HepG2 (cell line): ENCODE data around the gene GMPPA. TPM values are rescaled to one million over a fixed set of nuclear protein-coding genes. Genes with fewer than 3 reads are reported as not detected.
A peak's percentile ranks its signal among the peaks of the same experiment; 100 is the strongest.

Experiments used
- HDAC6 ChIP-seq: fragments of 200-600 bp; sonication (generic); IDR thresholded peaks from 2 replicates; pipeline ENCODE4 v1.7.0; 2017; ENCODE audit warnings: mild to moderate bottlenecking, antibody characterized with exemption, low read length, low read depth
- HNRNPK ChIP-seq: fragments of 200-400 bp; formaldehyde crosslinking; IDR thresholded peaks from 2 replicates; pipeline ENCODE4 v1.6.1; 2018; ENCODE audit warnings: low read length, low read depth, moderate library complexity, mild to moderate bottlenecking; ENCODE audit not compliant: poor library complexity, severe bottlenecking
- HOXA3 ChIP-seq: sonication (generic); formaldehyde crosslinking; IDR thresholded peaks from 2 replicates; pipeline ENCODE4 v1.5.0; 2020; ENCODE audit warnings: missing genetic modification reagents
- HOXA5 ChIP-seq: sonication (generic); formaldehyde crosslinking; IDR thresholded peaks from 2 replicates; pipeline ENCODE4 v1.4.0; 2020; ENCODE audit warnings: missing genetic modification reagents
- MTF1 ChIP-seq: sonication (generic); formaldehyde crosslinking; IDR thresholded peaks from 2 replicates; pipeline ENCODE4 v1.5.0; 2020; ENCODE audit warnings: missing genetic modification reagents
- PLRG1 ChIP-seq: fragments of 450-650 bp; conservative IDR thresholded peaks from 2 replicates; pipeline ENCODE4 v1.6.1; 2016
- SOX13 ChIP-seq, 3 experiments: fragments of 450-650 bp in 1 of 3; sonication (generic) in 1 of 3; formaldehyde crosslinking in 1 of 3; IDR thresholded peaks in 2 of 3; conservative IDR thresholded peaks in 1 of 3; 2 replicates each; pipeline versions ENCODE4 v1.5.0 to v1.6.1; 2016 to 2020; ENCODE audit warnings: antibody characterized with exemption in 1 of 3, mild to moderate bottlenecking in 1 of 3, missing compliant biosample characterization in 1 of 3, missing genetic modification reagents in 1 of 3, moderate library complexity in 1 of 3
- ZFP41 ChIP-seq: sonication (generic); formaldehyde crosslinking; IDR thresholded peaks from 2 replicates; pipeline ENCODE4 v1.4.0; 2020; ENCODE audit warnings: mild to moderate bottlenecking, missing genetic modification reagents, borderline replicate concordance
- ZNF234 ChIP-seq: sonication (generic); formaldehyde crosslinking; conservative IDR thresholded peaks from 2 replicates; pipeline ENCODE4 v1.5.1; 2020; ENCODE audit warnings: mild to moderate bottlenecking, missing genetic modification reagents
- ZNF562 ChIP-seq: sonication (generic); formaldehyde crosslinking; IDR thresholded peaks from 2 replicates; pipeline ENCODE4 v1.8.0; 2022; ENCODE audit warnings: missing genetic modification reagents, borderline replicate concordance
- polyA plus RNA-seq, 8 experiments: library from polyadenylated mRNA; depleted of rRNA in 3 of 8; stranded (reverse) in 7 of 8; unstranded in 1 of 8; fragments of >200 nt; fragmentation: Illumina TruSeq in 4 of 8; extraction: Trizol in 4 of 8; gene quantifications; 2 replicates each; pipeline versions ENCODE4 v1.2.1 to v1.2.3, GENCODE V29; 2011 to 2016; ENCODE audit warnings: low read depth in 4 of 8, missing spikeins in 1 of 8, mixed read lengths in 1 of 8; ENCODE audit not compliant: insufficient read depth in 1 of 8
- total RNA-seq, 5 experiments: library from RNA; depleted of rRNA; stranded (reverse); fragments of >200 nt; fragmentation: Illumina TruSeq; extraction: Trizol; gene quantifications; 2 replicates each; pipeline ENCODE4 v1.2.3, GENCODE V29; 2016; ENCODE audit warnings: low read depth in 1 of 5
- TF ChIP-seq, protein P1 (sequence below): IDR thresholded peaks from 2 replicates; pipeline ENCODE4 v1.6.1; 2016; ENCODE audit warnings: low read depth, missing genetic modification reagents, missing compliant biosample characterization
- TF ChIP-seq, protein P2 (sequence below): sonication (generic); formaldehyde crosslinking; IDR thresholded peaks from 2 replicates; pipeline ENCODE4 v1.9.0; 2021; ENCODE audit warnings: missing genetic modification reagents, borderline replicate concordance
- TF ChIP-seq, protein P3 (sequence below): sonication (generic); formaldehyde crosslinking; IDR thresholded peaks from 2 replicates; pipeline ENCODE4 v1.4.0; 2020; ENCODE audit warnings: mild to moderate bottlenecking, missing genetic modification reagents
- TF ChIP-seq, protein P4 (sequence below), 2 experiments: sonication (generic) in 1 of 2; formaldehyde crosslinking in 1 of 2; IDR thresholded peaks; 2 replicates each; pipeline versions ENCODE4 v1.5.1 to v1.6.1; 2011 to 2020; ENCODE audit warnings: borderline replicate concordance in 1 of 2, low read depth in 1 of 2, low read length in 1 of 2, mild to moderate bottlenecking in 1 of 2, missing genetic modification reagents in 1 of 2, moderate library complexity in 1 of 2
- TF ChIP-seq, protein P5 (sequence below): sonication (generic); formaldehyde crosslinking; IDR thresholded peaks from 2 replicates; pipeline ENCODE4 v1.8.1; 2023; ENCODE audit warnings: mild to moderate bottlenecking, inconsistent platforms, moderate library complexity, missing genetic modification reagents, borderline replicate concordance
- TF ChIP-seq, protein P6 (sequence below): sonication (generic); IDR thresholded peaks from 2 replicates; pipeline ENCODE4 v1.6.1; 2016; ENCODE audit warnings: low read depth, borderline replicate concordance

The GMPPA gene
- total and polyA plus RNA-seq, 2 of the 13 experiments (the other 11 are each of a cell fraction or from before 2014, with no cell fraction given) = 81.1 to 106 TPM

DNA sequence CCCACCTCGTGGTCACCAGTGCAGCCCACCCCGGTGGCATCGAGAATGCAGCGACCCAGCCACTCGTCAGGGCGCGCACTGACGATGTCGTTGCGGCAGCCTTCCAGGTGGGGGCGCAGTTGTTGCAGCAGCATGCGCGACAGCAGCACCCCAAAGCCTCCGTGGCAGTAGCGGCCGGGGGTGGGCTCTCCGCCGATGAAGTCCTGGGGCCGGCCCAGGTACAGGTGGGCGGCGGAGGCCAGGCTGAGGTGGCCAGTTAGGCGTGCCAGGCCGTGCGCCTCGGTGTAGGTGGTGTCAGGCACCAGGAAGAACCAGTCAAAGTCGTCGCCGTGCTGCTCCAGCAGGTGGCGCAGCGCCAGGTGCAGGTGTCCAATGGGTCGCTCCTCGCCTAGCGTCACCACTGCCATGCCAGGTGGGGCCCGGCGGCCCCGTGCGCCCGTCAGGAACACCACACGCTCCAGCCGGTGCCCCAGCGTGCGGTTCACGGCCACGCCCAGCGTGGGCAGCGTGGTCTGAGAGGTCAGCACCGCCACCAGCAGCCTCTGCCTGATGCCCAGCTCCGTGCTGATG is 43.0 kb downstream of the GMPPA start (continued):
- TF ChIP-seq, protein P1, sequence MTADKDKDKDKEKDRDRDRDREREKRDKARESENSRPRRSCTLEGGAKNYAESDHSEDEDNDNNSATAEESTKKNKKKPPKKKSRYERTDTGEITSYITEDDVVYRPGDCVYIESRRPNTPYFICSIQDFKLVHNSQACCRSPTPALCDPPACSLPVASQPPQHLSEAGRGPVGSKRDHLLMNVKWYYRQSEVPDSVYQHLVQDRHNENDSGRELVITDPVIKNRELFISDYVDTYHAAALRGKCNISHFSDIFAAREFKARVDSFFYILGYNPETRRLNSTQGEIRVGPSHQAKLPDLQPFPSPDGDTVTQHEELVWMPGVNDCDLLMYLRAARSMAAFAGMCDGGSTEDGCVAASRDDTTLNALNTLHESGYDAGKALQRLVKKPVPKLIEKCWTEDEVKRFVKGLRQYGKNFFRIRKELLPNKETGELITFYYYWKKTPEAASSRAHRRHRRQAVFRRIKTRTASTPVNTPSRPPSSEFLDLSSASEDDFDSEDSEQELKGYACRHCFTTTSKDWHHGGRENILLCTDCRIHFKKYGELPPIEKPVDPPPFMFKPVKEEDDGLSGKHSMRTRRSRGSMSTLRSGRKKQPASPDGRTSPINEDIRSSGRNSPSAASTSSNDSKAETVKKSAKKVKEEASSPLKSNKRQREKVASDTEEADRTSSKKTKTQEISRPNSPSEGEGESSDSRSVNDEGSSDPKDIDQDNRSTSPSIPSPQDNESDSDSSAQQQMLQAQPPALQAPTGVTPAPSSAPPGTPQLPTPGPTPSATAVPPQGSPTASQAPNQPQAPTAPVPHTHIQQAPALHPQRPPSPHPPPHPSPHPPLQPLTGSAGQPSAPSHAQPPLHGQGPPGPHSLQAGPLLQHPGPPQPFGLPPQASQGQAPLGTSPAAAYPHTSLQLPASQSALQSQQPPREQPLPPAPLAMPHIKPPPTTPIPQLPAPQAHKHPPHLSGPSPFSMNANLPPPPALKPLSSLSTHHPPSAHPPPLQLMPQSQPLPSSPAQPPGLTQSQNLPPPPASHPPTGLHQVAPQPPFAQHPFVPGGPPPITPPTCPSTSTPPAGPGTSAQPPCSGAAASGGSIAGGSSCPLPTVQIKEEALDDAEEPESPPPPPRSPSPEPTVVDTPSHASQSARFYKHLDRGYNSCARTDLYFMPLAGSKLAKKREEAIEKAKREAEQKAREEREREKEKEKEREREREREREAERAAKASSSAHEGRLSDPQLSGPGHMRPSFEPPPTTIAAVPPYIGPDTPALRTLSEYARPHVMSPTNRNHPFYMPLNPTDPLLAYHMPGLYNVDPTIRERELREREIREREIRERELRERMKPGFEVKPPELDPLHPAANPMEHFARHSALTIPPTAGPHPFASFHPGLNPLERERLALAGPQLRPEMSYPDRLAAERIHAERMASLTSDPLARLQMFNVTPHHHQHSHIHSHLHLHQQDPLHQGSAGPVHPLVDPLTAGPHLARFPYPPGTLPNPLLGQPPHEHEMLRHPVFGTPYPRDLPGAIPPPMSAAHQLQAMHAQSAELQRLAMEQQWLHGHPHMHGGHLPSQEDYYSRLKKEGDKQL (CRISPR knock-in tag) = no peak; the same call in 1 of the 2 replicates
- TF ChIP-seq, protein P2, sequence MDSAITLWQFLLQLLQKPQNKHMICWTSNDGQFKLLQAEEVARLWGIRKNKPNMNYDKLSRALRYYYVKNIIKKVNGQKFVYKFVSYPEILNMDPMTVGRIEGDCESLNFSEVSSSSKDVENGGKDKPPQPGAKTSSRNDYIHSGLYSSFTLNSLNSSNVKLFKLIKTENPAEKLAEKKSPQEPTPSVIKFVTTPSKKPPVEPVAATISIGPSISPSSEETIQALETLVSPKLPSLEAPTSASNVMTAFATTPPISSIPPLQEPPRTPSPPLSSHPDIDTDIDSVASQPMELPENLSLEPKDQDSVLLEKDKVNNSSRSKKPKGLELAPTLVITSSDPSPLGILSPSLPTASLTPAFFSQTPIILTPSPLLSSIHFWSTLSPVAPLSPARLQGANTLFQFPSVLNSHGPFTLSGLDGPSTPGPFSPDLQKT (CRISPR knock-in tag) = no peak
- TF ChIP-seq ZNF562 (no peak), HOXA5 (CRISPR knock-in tag) (peak; percentile 70; the same call in 1 of the 2 replicates), HOXA3 (CRISPR knock-in tag) (peak; percentile 90), HNRNPK (peak; percentile 53), ZNF234 (CRISPR knock-in tag) (no peak), MTF1 (no peak), HDAC6 (no peak), PLRG1 (no peak), ZFP41 (CRISPR knock-in tag) (0 out of 2 replicates have a peak, but pooled peaks have one; percentile 62), SOX13 (IDR thresholded peaks at IDR 0.05) (no peak), SOX13 (CRISPR knock-in tag; conservative IDR thresholded peaks at IDR 0.05 in 1 of 2, IDR thresholded peaks at IDR 0.05 in 1 of 2) (no peak)
- TF ChIP-seq, protein P3, sequence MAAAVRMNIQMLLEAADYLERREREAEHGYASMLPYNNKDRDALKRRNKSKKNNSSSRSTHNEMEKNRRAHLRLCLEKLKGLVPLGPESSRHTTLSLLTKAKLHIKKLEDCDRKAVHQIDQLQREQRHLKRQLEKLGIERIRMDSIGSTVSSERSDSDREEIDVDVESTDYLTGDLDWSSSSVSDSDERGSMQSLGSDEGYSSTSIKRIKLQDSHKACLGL (CRISPR knock-in tag) = peak; percentile 91
- TF ChIP-seq, protein P4, sequence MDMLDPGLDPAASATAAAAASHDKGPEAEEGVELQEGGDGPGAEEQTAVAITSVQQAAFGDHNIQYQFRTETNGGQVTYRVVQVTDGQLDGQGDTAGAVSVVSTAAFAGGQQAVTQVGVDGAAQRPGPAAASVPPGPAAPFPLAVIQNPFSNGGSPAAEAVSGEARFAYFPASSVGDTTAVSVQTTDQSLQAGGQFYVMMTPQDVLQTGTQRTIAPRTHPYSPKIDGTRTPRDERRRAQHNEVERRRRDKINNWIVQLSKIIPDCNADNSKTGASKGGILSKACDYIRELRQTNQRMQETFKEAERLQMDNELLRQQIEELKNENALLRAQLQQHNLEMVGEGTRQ (IDR thresholded peaks at IDR 0.05; ENCODE audit: low read depth, low read length) = no peak
- TF ChIP-seq, protein P4 (CRISPR knock-in tag; IDR thresholded peaks at IDR 0.05; ENCODE audit: borderline replicate concordance) = no peak
- TF ChIP-seq, protein P5, sequence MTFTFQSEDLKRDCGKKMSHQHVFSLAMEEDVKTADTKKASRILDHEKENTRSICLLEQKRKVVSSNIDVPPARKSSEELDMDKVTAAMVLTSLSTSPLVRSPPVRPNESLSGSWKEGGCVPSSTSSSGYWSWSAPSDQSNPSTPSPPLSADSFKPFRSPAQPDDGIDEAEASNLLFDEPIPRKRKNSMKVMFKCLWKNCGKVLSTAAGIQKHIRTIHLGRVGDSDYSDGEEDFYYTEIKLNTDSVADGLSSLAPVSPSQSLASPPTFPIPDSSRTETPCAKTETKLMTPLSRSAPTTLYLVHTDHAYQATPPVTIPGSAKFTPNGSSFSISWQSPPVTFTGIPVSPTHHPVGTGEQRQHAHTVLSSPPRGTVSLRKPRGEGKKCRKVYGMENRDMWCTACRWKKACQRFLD (CRISPR knock-in tag) = peak; percentile 59; the same call in 1 of the 2 replicates
- TF ChIP-seq, protein P6, sequence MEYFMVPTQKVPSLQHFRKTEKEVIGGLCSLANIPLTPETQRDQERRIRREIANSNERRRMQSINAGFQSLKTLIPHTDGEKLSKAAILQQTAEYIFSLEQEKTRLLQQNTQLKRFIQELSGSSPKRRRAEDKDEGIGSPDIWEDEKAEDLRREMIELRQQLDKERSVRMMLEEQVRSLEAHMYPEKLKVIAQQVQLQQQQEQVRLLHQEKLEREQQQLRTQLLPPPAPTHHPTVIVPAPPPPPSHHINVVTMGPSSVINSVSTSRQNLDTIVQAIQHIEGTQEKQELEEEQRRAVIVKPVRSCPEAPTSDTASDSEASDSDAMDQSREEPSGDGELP = peak; percentile 84
